RWPE2 (cell line): Measurements from ENCODE around the gene CNTLN.

Experiments
- ATAC-seq: fragments of 200-7000 bp; cut with Tn5 transposase; 3 replicates; pipeline ENCODE4 v1.9.1; 2021; ENCODE audit warnings: low read depth
- DNase-seq: peaks from one replicate; pipeline ENCODE4 v3.0.0-alpha.2; 2020; ENCODE audit warnings: low spot score
- H3K27ac ChIP-seq: fragments of 450-650 bp; 2 replicates; pipeline ENCODE4 v1.5.1; 2017; ENCODE audit warnings: mild to moderate bottlenecking; ENCODE audit not compliant: poor library complexity, severe bottlenecking
- H3K27me3 ChIP-seq: fragments of 250-450 bp; sonication (Bioruptor Pico); 2 replicates; pipeline ENCODE4 v1.5.1; 2021; ENCODE audit warnings: mild to moderate bottlenecking, moderate library complexity; ENCODE audit not compliant: insufficient read depth, poor library complexity, severe bottlenecking
- H3K36me3 ChIP-seq: fragments of 250-450 bp; sonication (Bioruptor Pico); 2 replicates; pipeline ENCODE4 v1.5.1; 2020; ENCODE audit warnings: low read depth, mild to moderate bottlenecking, moderate library complexity
- H3K4me1 ChIP-seq: fragments of 250-450 bp; sonication (Bioruptor Pico); 2 replicates; pipeline ENCODE4 v1.5.1; 2021; ENCODE audit warnings: mild to moderate bottlenecking, moderate library complexity; ENCODE audit not compliant: insufficient read depth, poor library complexity, severe bottlenecking
- H3K4me3 ChIP-seq: fragments of 250-450 bp; sonication (Bioruptor Pico); 2 replicates; pipeline ENCODE4 v1.5.1; 2021; ENCODE audit warnings: mild to moderate bottlenecking, moderate library complexity; ENCODE audit not compliant: severe bottlenecking
- H3K9me3 ChIP-seq: fragments of 250-450 bp; sonication (Bioruptor Pico); 2 replicates; pipeline ENCODE4 v1.5.1; 2021; ENCODE audit warnings: mild to moderate bottlenecking, moderate library complexity; ENCODE audit not compliant: severe bottlenecking
- TF ChIP-seq, protein P1 (sequence below): fragments of 450-650 bp; IDR thresholded peaks from one replicate; pipeline ENCODE4 v1.5.1; 2017; ENCODE audit warnings: mild to moderate bottlenecking, moderate library complexity; ENCODE audit not compliant: poor library complexity, severe bottlenecking

The CNTLN gene

DNA sequence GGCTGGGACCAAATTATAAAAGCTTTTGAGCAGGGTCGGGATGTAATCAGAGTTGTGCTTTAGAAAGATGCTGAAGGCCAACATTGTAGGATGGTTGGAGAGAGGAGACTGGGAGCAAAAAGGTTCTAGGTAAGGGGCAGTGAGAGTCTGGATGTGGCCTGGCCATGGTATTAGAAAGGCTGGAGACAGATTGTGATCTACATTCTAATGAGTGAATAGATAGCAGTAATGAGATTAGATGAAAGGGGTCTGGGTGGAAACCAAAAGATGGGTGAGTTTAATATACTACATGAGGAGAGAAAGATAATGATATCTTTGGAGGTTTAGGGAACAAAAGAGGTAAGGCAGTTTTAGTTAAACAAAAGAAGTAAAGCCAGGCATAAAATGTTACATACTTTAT lies 355.3 kb downstream of the CNTLN start:
- ATAC-seq = no peak
- DNase-seq = no peak
- Histone ChIP-seq H3K27me3 (no peaks in the 10 kb centered on the region), H3K9me3 (no peaks in the 10 kb centered on the region), H3K4me3 (no peak overlapping the region), H3K4me1 (no peaks in the 10 kb centered on the region), H3K36me3 (no peaks in the 10 kb centered on the region), H3K27ac (no peak overlapping the region)
- TF ChIP-seq, protein P1, sequence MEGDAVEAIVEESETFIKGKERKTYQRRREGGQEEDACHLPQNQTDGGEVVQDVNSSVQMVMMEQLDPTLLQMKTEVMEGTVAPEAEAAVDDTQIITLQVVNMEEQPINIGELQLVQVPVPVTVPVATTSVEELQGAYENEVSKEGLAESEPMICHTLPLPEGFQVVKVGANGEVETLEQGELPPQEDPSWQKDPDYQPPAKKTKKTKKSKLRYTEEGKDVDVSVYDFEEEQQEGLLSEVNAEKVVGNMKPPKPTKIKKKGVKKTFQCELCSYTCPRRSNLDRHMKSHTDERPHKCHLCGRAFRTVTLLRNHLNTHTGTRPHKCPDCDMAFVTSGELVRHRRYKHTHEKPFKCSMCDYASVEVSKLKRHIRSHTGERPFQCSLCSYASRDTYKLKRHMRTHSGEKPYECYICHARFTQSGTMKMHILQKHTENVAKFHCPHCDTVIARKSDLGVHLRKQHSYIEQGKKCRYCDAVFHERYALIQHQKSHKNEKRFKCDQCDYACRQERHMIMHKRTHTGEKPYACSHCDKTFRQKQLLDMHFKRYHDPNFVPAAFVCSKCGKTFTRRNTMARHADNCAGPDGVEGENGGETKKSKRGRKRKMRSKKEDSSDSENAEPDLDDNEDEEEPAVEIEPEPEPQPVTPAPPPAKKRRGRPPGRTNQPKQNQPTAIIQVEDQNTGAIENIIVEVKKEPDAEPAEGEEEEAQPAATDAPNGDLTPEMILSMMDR = no peak

DNA sequence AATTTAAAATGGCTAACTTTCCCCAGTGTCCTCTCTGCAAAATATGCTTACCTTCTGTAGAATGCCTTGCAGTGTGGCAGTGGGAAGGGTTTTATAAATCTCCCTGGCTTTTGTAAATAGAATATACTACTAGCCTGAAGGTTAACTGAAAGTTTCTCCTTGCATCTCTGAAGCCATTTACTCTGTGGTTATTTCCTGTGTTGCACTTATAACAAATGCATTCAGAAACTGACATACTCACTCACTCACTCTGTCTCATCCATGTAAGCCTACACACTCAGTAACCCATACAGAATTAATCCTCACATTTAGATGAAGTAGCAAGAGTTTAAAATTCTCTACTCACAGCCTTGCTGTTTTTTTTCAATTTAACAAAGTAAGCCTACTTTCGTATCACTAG lies 356.9 kb downstream of the CNTLN start:
- H3K9me3 ChIP-seq = no peaks in the 10 kb centered on the region
- H3K27ac ChIP-seq = no peak overlapping the region
- no peaks in the 10 kb centered on the region for H3K4me1 ChIP-seq
- no peaks in the 10 kb centered on the region for H3K36me3 ChIP-seq
- H3K27me3 ChIP-seq = no peaks in the 10 kb centered on the region
- TF ChIP-seq, protein P1 = no peak
- DNase-seq = no peak
- H3K4me3 ChIP-seq = no peak overlapping the region
- no peak for ATAC-seq

DNA sequence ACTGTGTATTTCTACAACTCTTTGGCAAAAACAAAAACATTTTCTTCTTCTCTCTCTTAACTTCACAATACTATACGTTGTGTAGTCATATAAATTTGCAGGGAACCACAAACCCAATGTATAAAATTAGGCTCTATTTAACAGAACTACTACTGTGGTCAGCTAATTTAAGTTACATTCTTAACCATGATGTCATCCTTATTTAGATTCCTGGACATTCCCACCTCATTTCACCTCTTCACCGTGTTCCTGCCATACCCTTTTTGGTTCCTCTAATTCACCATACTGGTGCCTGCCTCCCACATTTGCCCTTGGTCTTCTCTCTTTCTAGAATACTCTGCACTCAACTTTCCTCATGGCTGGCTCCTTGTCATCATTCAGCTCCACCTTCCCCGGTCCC lies 368.4 kb downstream of the CNTLN start:
- DNase-seq (no peak), ATAC-seq (no peak)
- TF ChIP-seq, protein P1 = no peak

DNA sequence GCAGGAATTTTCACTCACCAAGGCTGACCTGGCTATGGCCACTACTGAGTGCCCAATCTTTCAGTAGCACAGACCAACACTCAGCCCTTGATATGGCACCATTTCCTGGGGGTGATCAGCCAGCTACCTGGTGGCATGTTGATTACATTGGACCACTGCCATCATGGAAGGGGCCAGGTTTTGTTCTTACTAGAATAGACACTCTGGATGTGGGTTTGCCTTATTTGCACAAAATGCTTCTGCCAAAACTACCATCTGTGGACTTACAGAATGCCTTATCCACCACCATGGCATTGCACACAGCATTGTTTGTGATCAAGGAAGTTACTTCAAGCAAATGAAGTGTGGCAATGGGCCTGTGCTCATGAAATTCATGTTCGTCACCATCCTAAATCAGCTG lies 374.3 kb downstream of the CNTLN start:
- DNase-seq (no peak), ATAC-seq (no peak)
- TF ChIP-seq, protein P1 = no peak
- Histone ChIP-seq H3K27ac (no peak overlapping the region), H3K4me1 (no peaks in the 10 kb centered on the region), H3K4me3 (no peak overlapping the region), H3K36me3 (no peaks in the 10 kb centered on the region), H3K27me3 (no peaks in the 10 kb centered on the region), H3K9me3 (no peaks in the 10 kb centered on the region)

More for the DNA sequence above, 368.4 kb downstream of the CNTLN start:
- H3K4me3 ChIP-seq = no peak overlapping the region
- no peaks in the 10 kb centered on the region for H3K9me3 ChIP-seq
- H3K27ac ChIP-seq = no peak overlapping the region
- H3K4me1 ChIP-seq = no peaks in the 10 kb centered on the region
- no peaks in the 10 kb centered on the region for H3K36me3 ChIP-seq
- no peaks in the 10 kb centered on the region for H3K27me3 ChIP-seq

DNA sequence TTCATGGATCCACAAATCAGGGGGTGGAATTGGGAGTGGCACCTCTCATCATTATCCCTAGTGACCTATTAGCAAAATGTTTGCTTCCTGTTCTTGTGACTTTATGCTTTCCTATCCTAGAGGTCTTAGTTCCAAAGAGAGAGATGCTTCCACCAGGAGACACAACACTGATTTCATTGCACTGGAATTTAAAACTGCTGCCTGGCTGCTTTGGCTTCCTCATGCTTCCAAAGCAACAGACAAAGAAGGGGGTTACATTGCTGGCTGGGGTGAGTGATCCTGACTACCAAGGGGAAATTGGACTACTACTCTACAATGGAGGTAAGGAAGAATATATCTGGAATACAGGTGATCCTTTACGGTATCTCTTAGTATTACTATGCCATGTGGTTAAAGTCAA lies 374.9 kb downstream of the CNTLN start:
- Histone ChIP-seq H3K4me3 (no peak overlapping the region), H3K4me1 (no peaks in the 10 kb centered on the region), H3K27me3 (no peaks in the 10 kb centered on the region), H3K27ac (no peak overlapping the region), H3K9me3 (no peaks in the 10 kb centered on the region), H3K36me3 (no peaks in the 10 kb centered on the region)
- ATAC-seq (no peak), DNase-seq (no peak)
- TF ChIP-seq, protein P1 = no peak
